Thymus (tissue), 11 donors: ENCODE measurements around the gene STX18. TPM values are rescaled to one million over a fixed set of nuclear protein-coding genes. Genes with fewer than 3 reads are reported as not detected.

Experiments
- DNase-seq, 9 donors: peaks; one replicate each; pipeline ENCODE4 v3.0.0-alpha.2; 2013; ENCODE audit warnings: low spot score in 9 of 9, low read depth in 6 of 9, missing footprints in 1 of 9
- H3K27ac ChIP-seq, 2 donors: one replicate each; pipeline ENCODE4 v1.5.1; 2013; ENCODE audit warnings: control low read depth in 1 of 2, low read depth in 1 of 2, low read length in 1 of 2, mild to moderate bottlenecking in 1 of 2, moderate library complexity in 1 of 2
- H3K27me3 ChIP-seq, 2 donors: one replicate each; pipeline ENCODE4 v1.5.1; 2013; ENCODE audit warnings: low read length in 1 of 2; ENCODE audit not compliant: control insufficient read depth in 2 of 2, insufficient read depth in 1 of 2
- H3K36me3 ChIP-seq, 2 donors: one replicate each; pipeline ENCODE4 v1.5.1; 2013; ENCODE audit warnings: low read length in 1 of 2, mild to moderate bottlenecking in 1 of 2, moderate library complexity in 1 of 2; ENCODE audit not compliant: control insufficient read depth in 2 of 2, insufficient read depth in 2 of 2
- H3K4me1 ChIP-seq, 2 donors: one replicate each; pipeline ENCODE4 v1.5.1; 2013; ENCODE audit warnings: low read length in 2 of 2; ENCODE audit not compliant: control insufficient read depth in 2 of 2, insufficient read depth in 2 of 2
- H3K4me3 ChIP-seq, 2 donors: one replicate each; pipeline ENCODE4 v1.5.1; 2013; ENCODE audit warnings: low read length in 2 of 2, control low read depth in 1 of 2, mild to moderate bottlenecking in 1 of 2
- H3K9me3 ChIP-seq, 2 donors: one replicate each; pipeline ENCODE4 v1.5.1; 2013; ENCODE audit warnings: low read length in 1 of 2, mild to moderate bottlenecking in 1 of 2; ENCODE audit not compliant: control insufficient read depth in 2 of 2, insufficient read depth in 1 of 2
- WGBS: extraction: QIAGEN DNeasy Blood & Tissue Kit; methylation state at CpG from one replicate; pipeline ENCODE4 v1.1.7; 2013; 5-methylcytosine and 5-hydroxymethylcytosine counted together
- polyA plus RNA-seq: library from polyadenylated mRNA; stranded (reverse); fragments of 200-250 nt; gene quantifications from one replicate; pipeline ENCODE4 v1.2.3, GENCODE V29; 2013
- total RNA-seq: library from RNA; stranded (reverse); fragments of 120-200 nt; gene quantifications from one replicate; pipeline ENCODE4 v1.2.4, GENCODE V29; 2013
- donor health status: healthy.

Gene STX18
- total and polyA plus RNA-seq, 2 donors: 27.8 to 33.1 TPM

DNA sequence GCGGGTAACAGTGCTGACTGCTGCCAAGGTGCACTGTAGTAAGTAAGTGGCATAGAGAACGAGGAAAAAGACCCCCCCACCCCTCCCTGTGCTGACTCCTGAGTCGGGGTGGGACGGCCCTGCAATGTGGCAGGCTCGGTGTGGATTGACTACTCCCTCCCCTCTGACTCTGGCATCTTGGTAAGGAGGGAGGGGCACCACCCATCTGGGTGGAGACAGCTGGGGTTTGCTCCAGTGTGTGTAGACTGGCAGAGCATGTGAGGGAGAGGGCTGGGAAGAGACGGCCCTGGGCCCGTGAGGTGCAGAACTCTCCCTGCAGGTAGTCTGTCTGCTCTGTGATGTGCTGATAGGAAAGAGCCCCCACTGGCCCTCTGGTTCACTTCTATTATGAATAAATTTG is 124.0 kb downstream of the STX18 start:
- Histone ChIP-seq H3K27ac (no peak overlapping the region), H3K4me3 (no peak overlapping the region), H3K36me3 (peaks cover 13 to 42% of the 10 kb centered on the region in 2 donors), H3K9me3 (peaks cover 0 to 8% of the 10 kb centered on the region in 2 donors), H3K4me1 (peaks cover 19 to 24% of the 10 kb centered on the region in 2 donors), H3K27me3 (no peaks in the 10 kb centered on the region)
- peak in 2 of 9 donors; percentile 22 to 42 for DNase-seq
- WGBS: 22% methylated on average over 7 of the region's 7 CpGs

DNA sequence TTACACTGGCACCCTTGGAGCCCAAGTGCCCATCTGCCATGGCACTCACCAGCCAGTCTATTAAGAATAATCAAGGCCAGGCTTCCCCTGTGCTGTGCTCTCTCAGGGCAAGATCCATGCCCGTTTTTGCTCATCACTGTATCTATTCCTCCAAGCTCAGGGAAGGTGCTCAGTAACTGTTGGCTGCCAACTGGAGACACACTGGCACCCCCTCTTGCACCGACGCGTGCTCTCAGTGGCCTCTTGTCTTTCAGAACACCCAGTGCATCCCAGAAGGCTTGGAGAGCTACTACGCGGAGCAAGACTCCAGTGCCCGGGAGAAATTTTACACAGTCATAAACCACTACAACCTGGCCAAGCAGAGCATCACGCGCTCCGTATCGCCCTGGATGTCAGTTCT is 124.9 kb downstream of the STX18 start:
- H3K4me1 ChIP-seq: peaks cover 19 to 24% of the 10 kb centered on the region in 2 donors
- H3K4me3 ChIP-seq: no peak overlapping the region
- H3K27me3 ChIP-seq: no peaks in the 10 kb centered on the region
- DNase-seq: no peak
- peaks cover 0 to 8% of the 10 kb centered on the region in 2 donors for H3K9me3 ChIP-seq
- H3K27ac ChIP-seq: no peak overlapping the region
- 95% methylated on average over 11 of the region's 11 CpGs for WGBS
- peaks cover 12 to 32% of the 10 kb centered on the region in 2 donors for H3K36me3 ChIP-seq

DNA sequence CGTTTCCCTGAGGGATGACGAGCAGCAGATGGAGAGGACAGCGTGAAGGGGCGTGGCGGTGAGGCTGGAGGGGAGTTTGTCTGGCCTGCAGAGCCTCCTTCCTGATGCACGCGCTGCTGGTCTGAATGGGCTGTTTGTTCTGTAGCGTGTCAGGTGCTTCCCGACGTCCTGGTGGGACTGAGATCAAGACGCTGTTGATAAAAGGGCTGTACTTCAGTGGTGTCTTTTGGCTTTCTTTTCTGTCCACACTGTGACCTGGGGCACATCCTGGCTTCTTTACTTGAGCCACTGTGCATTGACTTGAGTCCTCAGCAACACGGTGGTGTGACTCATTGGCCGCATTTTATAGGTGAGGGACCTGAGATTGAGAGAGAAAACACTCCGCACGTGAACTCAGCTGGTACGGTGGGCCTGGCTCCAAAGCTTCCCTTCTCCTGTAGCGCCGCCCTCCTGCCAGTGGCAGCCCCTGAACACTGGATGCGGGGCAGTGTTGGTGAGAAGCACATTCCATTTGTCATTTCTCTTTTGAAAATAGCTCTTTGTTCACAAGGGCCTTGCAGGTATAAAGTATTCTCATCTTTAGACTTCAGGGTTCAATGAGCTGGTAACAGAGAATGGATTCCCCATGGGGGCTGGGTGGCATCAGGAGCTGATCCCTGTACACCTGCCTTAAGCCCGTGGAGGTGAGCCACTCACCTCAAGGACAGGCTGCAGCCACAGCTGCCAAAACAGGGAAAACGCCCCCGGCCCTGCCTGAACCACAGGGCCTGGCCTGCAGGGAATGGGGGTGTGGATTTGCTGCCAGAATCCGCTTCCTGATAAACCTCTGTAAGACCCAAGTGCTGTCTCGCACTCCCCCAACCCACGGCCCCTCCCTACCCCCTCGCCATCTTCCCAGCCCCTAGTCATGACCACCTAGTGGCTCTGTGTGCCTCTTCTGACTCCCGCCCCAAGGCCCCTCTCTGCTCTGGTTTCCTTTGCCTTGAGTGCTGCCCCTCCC is 125.7 kb downstream of the STX18 start:
- WGBS: 97% methylated on average over 27 of the region's 27 CpGs
- H3K36me3 ChIP-seq: peaks cover 11 to 26% of the 10 kb centered on the region in 2 donors

DNA sequence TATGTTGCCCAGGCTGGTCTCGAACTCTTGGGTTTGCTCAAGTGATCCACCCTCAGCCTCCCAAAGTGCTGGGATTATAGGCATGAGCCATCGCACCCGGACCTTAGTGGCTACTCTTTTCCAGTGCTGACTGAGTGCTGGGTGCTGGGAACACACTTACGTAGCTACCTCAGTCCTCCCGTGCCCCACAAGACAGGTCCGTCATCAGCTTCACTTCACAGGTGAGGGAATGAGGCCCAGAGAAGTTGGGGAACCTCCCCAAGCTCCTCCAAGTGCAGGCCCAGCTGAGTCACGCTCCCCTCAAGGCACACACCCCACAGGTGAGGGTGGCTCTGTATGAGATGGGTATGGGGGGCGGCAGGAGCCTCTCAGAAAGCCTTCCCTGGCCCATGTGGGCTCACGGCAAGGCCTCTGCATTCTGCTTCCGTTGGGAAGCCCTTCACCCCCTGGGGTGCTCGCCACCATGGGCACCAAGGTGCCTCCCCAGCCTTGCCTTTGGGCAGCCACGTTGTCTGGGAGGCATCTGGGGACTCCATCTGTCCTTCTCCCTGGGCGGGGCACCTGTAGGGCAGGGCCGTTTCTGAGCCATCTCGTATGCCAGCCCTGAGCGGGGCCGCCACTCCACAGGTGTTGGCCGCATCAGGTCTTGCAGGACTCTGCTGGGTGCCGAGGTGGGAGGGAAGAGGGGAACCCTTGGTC is 126.6 kb downstream of the STX18 start:
- DNase-seq: no peak
- peaks cover 19 to 24% of the 10 kb centered on the region in 2 donors for H3K4me1 ChIP-seq
- no peaks in the 10 kb centered on the region for H3K27me3 ChIP-seq
- H3K36me3 ChIP-seq: peaks cover 3 to 19% of the 10 kb centered on the region in 2 donors
- H3K4me3 ChIP-seq: no peak overlapping the region
- WGBS: 97% methylated on average over 19 of the region's 19 CpGs
- peaks cover 0 to 8% of the 10 kb centered on the region in 2 donors for H3K9me3 ChIP-seq
- H3K27ac ChIP-seq: no peak overlapping the region

More for the DNA sequence above, 125.7 kb downstream of the STX18 start:
- no peaks in the 10 kb centered on the region for H3K27me3 ChIP-seq
- peaks cover 0 to 8% of the 10 kb centered on the region in 2 donors for H3K9me3 ChIP-seq
- H3K4me3 ChIP-seq: no peak overlapping the region
- DNase-seq: no peak
- H3K27ac ChIP-seq: no peak overlapping the region
- H3K4me1 ChIP-seq: peaks cover 19 to 24% of the 10 kb centered on the region in 2 donors

DNA sequence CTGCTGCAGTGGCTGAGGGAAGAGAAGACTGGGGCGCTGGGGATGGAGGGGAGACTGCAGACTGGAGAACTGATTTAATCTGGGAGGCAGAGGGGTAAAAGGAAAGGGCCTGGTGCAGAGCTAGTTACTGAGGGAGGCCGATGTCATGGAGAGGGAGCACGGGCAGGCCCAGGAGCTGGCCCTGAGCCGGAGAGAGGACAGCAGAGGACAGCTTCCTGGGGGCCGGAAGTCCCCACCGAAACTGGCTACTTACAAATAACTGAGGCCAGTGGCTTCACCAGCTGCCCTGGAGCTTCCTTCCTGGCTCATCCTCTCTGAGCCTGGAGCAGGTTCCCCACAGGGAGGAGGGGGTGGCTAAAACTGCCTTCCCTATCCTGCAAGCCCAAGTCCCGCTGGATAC is 128.0 kb downstream of the STX18 start:
- Histone ChIP-seq H3K36me3 (peaks cover 0 to 11% of the 10 kb centered on the region in 2 donors), H3K27ac (no peak overlapping the region), H3K9me3 (peaks cover 0 to 8% of the 10 kb centered on the region in 2 donors), H3K27me3 (no peaks in the 10 kb centered on the region), H3K4me1 (peaks cover 10 to 12% of the 10 kb centered on the region in 2 donors), H3K4me3 (no peak overlapping the region)
- 92% methylated on average over 7 of the region's 7 CpGs for WGBS
- DNase-seq: no peak

DNA sequence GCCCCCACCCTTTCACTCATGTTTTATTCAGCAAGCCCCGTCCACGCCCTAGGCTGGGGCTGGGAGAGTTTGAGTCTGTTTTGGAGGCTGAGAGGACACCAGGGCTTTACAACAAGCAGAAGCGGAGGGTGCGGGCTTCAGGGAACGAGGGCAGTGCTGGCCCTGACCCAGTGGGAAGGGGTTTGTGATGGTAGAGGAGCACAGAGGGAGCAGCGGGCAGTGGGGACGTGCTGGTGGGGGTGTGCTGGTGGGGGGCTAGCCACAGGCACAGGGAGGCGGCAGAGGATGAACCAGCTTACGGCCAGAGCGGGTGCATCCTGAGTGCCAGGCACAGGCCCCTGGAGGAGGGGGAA is 128.5 kb downstream of the STX18 start:
- Histone ChIP-seq H3K36me3 (peaks cover 0 to 11% of the 10 kb centered on the region in 2 donors), H3K27me3 (no peaks in the 10 kb centered on the region), H3K9me3 (peaks cover 0 to 8% of the 10 kb centered on the region in 2 donors), H3K4me3 (no peak overlapping the region), H3K4me1 (peaks cover 6 to 8% of the 10 kb centered on the region in 2 donors), H3K27ac (no peak overlapping the region)
- 95% methylated on average over 10 of the region's 10 CpGs for WGBS
- no peak for DNase-seq

DNA sequence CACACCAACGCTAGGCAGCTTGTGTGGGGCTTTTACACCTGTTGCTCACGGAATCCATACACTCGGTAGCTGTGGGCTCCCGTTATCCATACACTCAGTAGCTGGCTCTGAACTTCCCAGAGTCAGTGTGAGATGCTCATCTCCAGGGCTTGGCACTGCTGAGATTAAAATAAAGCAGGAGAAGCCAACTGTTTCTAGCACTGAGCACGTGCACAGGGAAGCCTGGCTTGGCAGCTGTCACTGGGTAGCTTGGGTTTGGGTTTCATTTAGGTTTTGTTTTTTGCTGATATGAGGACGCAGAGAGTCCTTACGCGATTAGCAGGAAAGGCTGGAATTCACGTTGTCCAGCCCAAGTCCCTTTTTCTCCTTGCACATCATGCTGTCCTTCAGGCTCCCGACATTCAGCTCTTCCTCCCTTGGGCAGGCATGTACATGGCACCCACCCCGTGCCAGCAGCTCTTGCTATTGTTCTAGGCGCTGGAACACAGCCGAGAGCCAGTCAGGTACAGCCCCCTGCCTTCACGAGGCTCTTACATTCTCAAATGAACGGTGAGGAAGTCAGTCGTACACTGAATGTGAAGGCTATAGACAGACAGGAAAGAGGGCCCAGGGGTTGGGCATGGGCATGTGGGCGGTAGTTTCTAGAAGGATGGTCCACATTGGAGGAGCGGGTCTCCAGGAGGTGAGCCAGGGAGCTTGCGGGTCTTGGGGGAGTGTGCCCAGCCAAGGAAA is 129.0 kb downstream of the STX18 start:
- DNase-seq: no peak
- no peak overlapping the region for H3K27ac ChIP-seq
- WGBS: 87% methylated on average over 19 of the region's 19 CpGs

DNA sequence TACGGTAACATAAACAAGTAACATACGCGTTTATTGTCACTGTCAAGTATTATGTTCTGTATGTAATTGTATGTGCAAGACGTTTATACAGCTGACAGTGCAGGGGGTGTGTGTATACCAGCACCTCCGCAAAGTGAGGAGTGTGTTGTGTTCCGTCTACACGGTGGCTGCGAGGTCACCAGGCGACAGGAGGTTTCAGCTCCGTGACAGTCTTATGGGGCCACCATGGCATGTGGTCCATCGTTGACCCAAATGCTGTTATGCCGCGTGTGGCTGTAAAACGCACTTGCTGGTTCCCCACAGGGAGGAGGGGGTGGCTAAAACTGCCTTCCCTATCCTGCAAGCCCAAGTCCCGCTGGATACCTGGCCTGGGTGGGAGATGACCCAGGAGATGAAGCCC is 129.9 kb downstream of the STX18 start:
- 95% methylated on average over 15 of the region's 15 CpGs for WGBS
- H3K27me3 ChIP-seq: peaks cover 0 to 4% of the 10 kb centered on the region in 2 donors
- DNase-seq: no peak

More for the DNA sequence above, 129.0 kb downstream of the STX18 start:
- no peak overlapping the region for H3K4me3 ChIP-seq
- H3K27me3 ChIP-seq: peaks cover 0 to 4% of the 10 kb centered on the region in 2 donors
- peaks cover 0 to 8% of the 10 kb centered on the region in 2 donors for H3K9me3 ChIP-seq
- peaks cover 2% of the 10 kb centered on the region in 2 donors for H3K4me1 ChIP-seq
- H3K36me3 ChIP-seq: peaks cover 0 to 11% of the 10 kb centered on the region in 2 donors

More for the DNA sequence above, 129.9 kb downstream of the STX18 start:
- no peak overlapping the region for H3K27ac ChIP-seq
- H3K4me3 ChIP-seq: no peak overlapping the region
- H3K4me1 ChIP-seq: no peaks in the 10 kb centered on the region
- peaks cover 0 to 8% of the 10 kb centered on the region in 2 donors for H3K9me3 ChIP-seq
- peaks cover 0 to 6% of the 10 kb centered on the region in 2 donors for H3K36me3 ChIP-seq
